GM23248 (cell line): ENCODE results near the gene HEPHL1.

ENCODE experiments used
- EZH2 ChIP-seq: fragments of 200-600 bp; sonication (generic); IDR thresholded peaks from 2 replicates; pipeline ENCODE4 v1.6.1; 2018; ENCODE audit warnings: antibody characterized with exemption, mild to moderate bottlenecking; ENCODE audit not compliant: insufficient read depth, poor library complexity, severe bottlenecking
- EZH2phosphoT487 ChIP-seq: fragments of 200-600 bp; sonication (generic); IDR thresholded peaks from 2 replicates; pipeline ENCODE4 v1.6.1; 2018; ENCODE audit warnings: antibody characterized with exemption, moderate library complexity, mild to moderate bottlenecking, low read depth; ENCODE audit not compliant: insufficient read depth

- TF ChIP-seq EZH2phosphoT487, result no peak
- TF ChIP-seq EZH2, result no peak
Measured at GRCh38 chr11:94062360-94062759, 41.2 kb downstream of the HEPHL1 start.
